SKM-1 treated with dmso at 0.1 percent for 144 hours (cell line): ENCODE data around the gene WASHC2C.
"Not testable (repeated sequence)": the region's sequence is repeated elsewhere in the genome, so short reads cannot be mapped to it uniquely, and the experiment has no call there.

ENCODE experiments used
- DNase-seq: peaks from one replicate; lab custom pipeline; 2025; ENCODE audit not compliant: unreplicated experiment; lab: John Stamatoyannopoulos, UW

The WASHC2C gene

GRCh38 chr10:45726703-45727420, at the start of gene WASHC2C:
Gene WASHC2C, plus strand, starts transcription at chr10:45727266. Its CDS starts 52 bp downstream, at chr10:45727318.
- peak; percentile 17 for DNase-seq

GRCh38 chr10:45678467-45678866, 48.6 kb upstream of the WASHC2C start:
- DNase-seq = not testable (repeated sequence)

GRCh38 chr10:45710200-45710796, 16.8 kb upstream of the WASHC2C start:
- DNase-seq = not testable (repeated sequence)

- not testable (repeated sequence) for DNase-seq
These were observed 15.8 kb upstream of the WASHC2C start for GRCh38 chr10:45711223-45711622.

- DNase-seq = not testable (repeated sequence)
These were observed 10.0 kb upstream of the WASHC2C start for GRCh38 chr10:45717053-45717452.

GRCh38 chr10:45717642-45718041, 9.4 kb upstream of the WASHC2C start:
- not testable (repeated sequence) for DNase-seq

- not testable (repeated sequence) for DNase-seq
These were observed 5.6 kb upstream of the WASHC2C start for GRCh38 chr10:45721503-45721902.

GRCh38 chr10:45723851-45724250, 3.2 kb upstream of the WASHC2C start:
- not testable (repeated sequence) for DNase-seq

- not testable (repeated sequence) for DNase-seq
These were observed 427 bp downstream of the WASHC2C start for GRCh38 chr10:45727421-45727965.

- not testable (repeated sequence) for DNase-seq
These were observed 7.4 kb downstream of the WASHC2C start for GRCh38 chr10:45734449-45734848.

GRCh38 chr10:45734867-45735266, 7.8 kb downstream of the WASHC2C start:
- not testable (repeated sequence) for DNase-seq

GRCh38 chr10:45741559-45741958, 14.5 kb downstream of the WASHC2C start:
- DNase-seq = not testable (repeated sequence)

- DNase-seq = not testable (repeated sequence)
These were observed 14.9 kb downstream of the WASHC2C start for GRCh38 chr10:45742014-45742413.

- DNase-seq = not testable (repeated sequence)
These were observed 24.1 kb downstream of the WASHC2C start for GRCh38 chr10:45751141-45751540.

- not testable (repeated sequence) for DNase-seq
These were observed 25.1 kb downstream of the WASHC2C start for GRCh38 chr10:45752210-45752609.

- not testable (repeated sequence) for DNase-seq
These were observed 27.0 kb downstream of the WASHC2C start for GRCh38 chr10:45753979-45754495.

- DNase-seq = not testable (repeated sequence)
These were observed 28.0 kb downstream of the WASHC2C start for GRCh38 chr10:45755083-45755482.

- DNase-seq = not testable (repeated sequence)
These were observed 29.0 kb downstream of the WASHC2C start for GRCh38 chr10:45756065-45756464.

GRCh38 chr10:45757661-45758396, 30.8 kb downstream of the WASHC2C start:
- DNase-seq = not testable (repeated sequence)

- DNase-seq = not testable (repeated sequence)
These were observed 34.6 kb downstream of the WASHC2C start for GRCh38 chr10:45761622-45762021.

GRCh38 chr10:45763037-45763436, 36.0 kb downstream of the WASHC2C start:
- DNase-seq = not testable (repeated sequence)
